NB4 (cell line): ENCODE measurements around the gene EMC7.

Source experiments
- DNase-seq: peaks from one replicate; pipeline ENCODE4 v3.0.0; 2010; ENCODE audit warnings: low read depth
- H3K4me3 ChIP-seq: one replicate; pipeline ENCODE4 v1.5.1; 2011; ENCODE audit warnings: mild to moderate bottlenecking, low read depth, low read length, moderate library complexity
- CTCF ChIP-seq: IDR thresholded peaks from one replicate; pipeline ENCODE4 v1.5.1; 2012; ENCODE audit warnings: low read depth, low read length
- MAX ChIP-seq: IDR thresholded peaks from 2 replicates; pipeline ENCODE4 v1.6.1; 2011; ENCODE audit warnings: low read depth, low read length
- MYC ChIP-seq: IDR thresholded peaks from 2 replicates; pipeline ENCODE4 v1.6.1; 2011; ENCODE audit warnings: low read depth, low read length
- POLR2A ChIP-seq: IDR thresholded peaks from 2 replicates; pipeline ENCODE4 v1.6.1; 2011; ENCODE audit warnings: mild to moderate bottlenecking; ENCODE audit not compliant: insufficient read length; ENCODE audit errors: extremely low read depth

EMC7 gene

GRCh38 chr15:34079904-34080303, 21.8 kb downstream of the EMC7 start:
- no peak for TF ChIP-seq MAX
- no peak for TF ChIP-seq MYC
- TF ChIP-seq POLR2A, result no peak
- TF ChIP-seq CTCF, result no peak
- no peak overlapping the region for H3K4me3 ChIP-seq
- no peak for DNase-seq

- TF ChIP-seq POLR2A, result no peak
- no peak for TF ChIP-seq MYC
- no peak for TF ChIP-seq MAX
- TF ChIP-seq CTCF, result no peak
- no peak for DNase-seq
- H3K4me3 ChIP-seq, result no peak overlapping the region
Measured at GRCh38 chr15:34078900-34079299, 22.8 kb downstream of the EMC7 start.

DNA sequence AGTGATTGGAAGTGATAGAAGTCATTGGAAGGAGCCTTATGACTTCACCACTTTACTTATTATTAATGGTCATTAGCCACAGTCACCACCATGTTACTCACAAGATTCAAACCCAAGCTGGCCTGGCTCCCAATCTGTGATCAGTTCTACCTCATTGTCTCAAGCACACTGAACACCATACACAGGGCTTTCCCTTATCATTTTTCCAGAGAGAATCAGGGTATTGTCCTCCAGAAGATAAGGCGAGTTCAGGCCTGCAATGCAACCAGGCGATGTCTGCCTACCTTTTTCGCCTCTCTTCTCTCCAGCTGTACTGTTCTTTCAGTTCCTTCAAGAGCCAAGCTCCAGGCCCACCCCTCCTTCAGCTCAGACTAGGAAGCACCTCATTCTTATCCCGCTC, 24.9 kb downstream of the EMC7 start:
- TF ChIP-seq MAX (no peak), MYC (no peak), CTCF (no peak), POLR2A (no peak)
- DNase-seq, result no peak
- H3K4me3 ChIP-seq, result no peak overlapping the region

GRCh38 chr15:34070003-34070402, 31.7 kb downstream of the EMC7 start:
- H3K4me3 ChIP-seq, result no peak overlapping the region
- no peak for DNase-seq
- TF ChIP-seq CTCF, result no peak
- no peak for TF ChIP-seq MYC
- TF ChIP-seq MAX, result no peak
- TF ChIP-seq POLR2A, result no peak

DNA sequence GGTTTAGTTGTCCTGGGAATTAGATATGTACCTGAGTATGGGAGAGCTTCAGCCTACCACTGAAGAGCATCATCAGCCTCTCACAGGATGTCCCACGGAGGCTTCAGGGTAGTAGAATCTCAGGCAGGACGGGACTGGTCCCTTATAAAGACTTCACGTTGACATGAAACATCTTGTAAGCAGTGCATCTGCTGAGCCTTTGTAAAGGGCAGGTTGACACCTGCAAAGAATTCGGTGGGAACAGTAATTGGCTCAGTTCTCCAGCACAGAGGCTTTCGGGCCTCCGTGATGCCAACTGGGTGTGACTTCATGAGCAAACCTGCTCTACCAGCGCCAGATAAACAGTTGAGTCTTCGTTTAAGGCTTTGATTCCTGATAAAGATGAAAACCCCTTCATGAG, 35.7 kb downstream of the EMC7 start:
- no peak overlapping the region for H3K4me3 ChIP-seq
- TF ChIP-seq MYC (no peak), CTCF (no peak), POLR2A (no peak), MAX (no peak)
- no peak for DNase-seq

- no peak for TF ChIP-seq MYC
- TF ChIP-seq CTCF, result no peak
- no peak for TF ChIP-seq POLR2A
- TF ChIP-seq MAX, result no peak
- H3K4me3 ChIP-seq, result no peak overlapping the region
- no peak for DNase-seq
Measured at GRCh38 chr15:34065261-34065660, 36.4 kb downstream of the EMC7 start.
